HFF-Myc (cell line): ENCODE measurements around the gene PYGO2.
A peak's percentile ranks its signal among the peaks of the same experiment; 100 is the strongest.

Source experiments
- DNase-seq: peaks from one replicate; pipeline ENCODE4 v3.0.0-alpha.2; 2011; ENCODE audit warnings: low read depth; ENCODE audit errors: extremely low read depth
- H3K4me3 ChIP-seq: replicated peaks from 2 replicates; pipeline ENCODE4 v1.5.1; 2011; ENCODE audit warnings: low read depth, mild to moderate bottlenecking, control low read depth, low read length
- TF ChIP-seq, protein P1 (sequence below): IDR thresholded peaks from 2 replicates; pipeline ENCODE4 v1.5.1; 2012; ENCODE audit warnings: mild to moderate bottlenecking, low read depth, low read length, control low read depth; ENCODE audit errors: missing control alignments

PYGO2 gene

DNA sequence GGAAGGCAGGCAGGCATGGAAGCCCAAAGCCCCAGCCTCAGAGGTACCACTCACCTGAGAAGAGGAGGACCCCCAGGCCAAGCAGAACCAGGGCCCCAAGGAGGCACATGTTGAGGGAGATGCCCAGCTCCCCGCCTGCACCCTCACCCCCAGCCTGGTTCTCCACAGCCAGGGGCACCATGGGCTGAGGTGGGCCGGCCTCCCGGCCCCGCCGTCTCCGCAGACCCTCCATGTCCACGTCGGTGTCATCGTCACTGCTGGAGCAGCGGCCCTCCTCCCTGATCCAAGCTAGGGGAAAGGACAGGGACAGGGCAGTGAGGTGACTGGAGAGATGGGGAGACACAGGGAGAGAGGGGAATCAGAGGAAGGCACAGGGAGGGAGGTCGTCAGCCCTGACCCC lies 13.5 kb downstream of the PYGO2 start:
- no peak for DNase-seq
- no peak overlapping the region for H3K4me3 ChIP-seq
- TF ChIP-seq, protein P1, sequence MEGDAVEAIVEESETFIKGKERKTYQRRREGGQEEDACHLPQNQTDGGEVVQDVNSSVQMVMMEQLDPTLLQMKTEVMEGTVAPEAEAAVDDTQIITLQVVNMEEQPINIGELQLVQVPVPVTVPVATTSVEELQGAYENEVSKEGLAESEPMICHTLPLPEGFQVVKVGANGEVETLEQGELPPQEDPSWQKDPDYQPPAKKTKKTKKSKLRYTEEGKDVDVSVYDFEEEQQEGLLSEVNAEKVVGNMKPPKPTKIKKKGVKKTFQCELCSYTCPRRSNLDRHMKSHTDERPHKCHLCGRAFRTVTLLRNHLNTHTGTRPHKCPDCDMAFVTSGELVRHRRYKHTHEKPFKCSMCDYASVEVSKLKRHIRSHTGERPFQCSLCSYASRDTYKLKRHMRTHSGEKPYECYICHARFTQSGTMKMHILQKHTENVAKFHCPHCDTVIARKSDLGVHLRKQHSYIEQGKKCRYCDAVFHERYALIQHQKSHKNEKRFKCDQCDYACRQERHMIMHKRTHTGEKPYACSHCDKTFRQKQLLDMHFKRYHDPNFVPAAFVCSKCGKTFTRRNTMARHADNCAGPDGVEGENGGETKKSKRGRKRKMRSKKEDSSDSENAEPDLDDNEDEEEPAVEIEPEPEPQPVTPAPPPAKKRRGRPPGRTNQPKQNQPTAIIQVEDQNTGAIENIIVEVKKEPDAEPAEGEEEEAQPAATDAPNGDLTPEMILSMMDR: no peak

DNA sequence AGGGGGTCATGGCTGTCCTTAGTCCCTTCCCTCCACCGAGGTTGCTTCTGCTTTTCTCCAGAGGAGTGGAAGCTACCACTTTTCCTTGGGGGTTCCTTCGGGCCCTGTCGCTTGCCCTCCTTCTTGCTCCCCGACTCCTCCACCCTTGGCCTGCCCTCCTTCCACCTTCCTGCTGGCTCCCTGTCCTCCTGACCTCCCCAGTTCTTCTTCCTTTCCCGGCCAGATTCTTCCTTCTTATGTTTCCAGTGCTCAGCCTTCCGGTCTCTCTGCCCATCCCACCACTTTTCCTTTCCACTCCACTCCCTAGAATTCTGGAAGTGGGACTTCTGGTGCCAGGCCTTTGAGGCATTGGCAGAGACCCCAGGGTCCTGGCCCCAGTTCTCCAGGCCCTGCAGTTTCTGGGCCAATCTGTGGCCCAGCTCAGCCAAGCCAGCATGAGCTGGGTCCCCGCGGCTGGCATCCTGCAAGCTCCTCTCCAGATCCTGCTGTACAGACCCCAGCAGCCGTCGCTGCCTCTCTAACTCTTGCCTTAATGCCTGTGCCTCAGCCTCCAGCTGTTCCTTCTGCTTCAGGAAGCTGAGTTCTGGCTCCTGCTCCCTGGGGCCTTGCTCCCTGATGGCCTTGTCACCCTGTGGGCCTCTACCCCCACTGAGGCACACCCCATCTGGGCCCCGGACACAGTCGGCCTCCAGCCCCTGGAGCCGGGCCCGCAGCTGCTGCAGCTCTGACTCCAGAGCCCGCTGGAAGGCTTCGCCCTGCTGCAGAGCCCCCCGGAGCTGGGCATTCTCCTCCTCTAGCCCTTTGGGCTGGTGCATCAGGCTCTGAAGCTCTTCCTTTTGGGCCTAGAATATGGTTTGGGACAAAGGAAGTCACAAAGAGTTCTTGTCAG lies 15.4 kb downstream of the PYGO2 start:
- no peak for DNase-seq
- H3K4me3 ChIP-seq: no peak overlapping the region
- TF ChIP-seq, protein P1: no peak

DNA sequence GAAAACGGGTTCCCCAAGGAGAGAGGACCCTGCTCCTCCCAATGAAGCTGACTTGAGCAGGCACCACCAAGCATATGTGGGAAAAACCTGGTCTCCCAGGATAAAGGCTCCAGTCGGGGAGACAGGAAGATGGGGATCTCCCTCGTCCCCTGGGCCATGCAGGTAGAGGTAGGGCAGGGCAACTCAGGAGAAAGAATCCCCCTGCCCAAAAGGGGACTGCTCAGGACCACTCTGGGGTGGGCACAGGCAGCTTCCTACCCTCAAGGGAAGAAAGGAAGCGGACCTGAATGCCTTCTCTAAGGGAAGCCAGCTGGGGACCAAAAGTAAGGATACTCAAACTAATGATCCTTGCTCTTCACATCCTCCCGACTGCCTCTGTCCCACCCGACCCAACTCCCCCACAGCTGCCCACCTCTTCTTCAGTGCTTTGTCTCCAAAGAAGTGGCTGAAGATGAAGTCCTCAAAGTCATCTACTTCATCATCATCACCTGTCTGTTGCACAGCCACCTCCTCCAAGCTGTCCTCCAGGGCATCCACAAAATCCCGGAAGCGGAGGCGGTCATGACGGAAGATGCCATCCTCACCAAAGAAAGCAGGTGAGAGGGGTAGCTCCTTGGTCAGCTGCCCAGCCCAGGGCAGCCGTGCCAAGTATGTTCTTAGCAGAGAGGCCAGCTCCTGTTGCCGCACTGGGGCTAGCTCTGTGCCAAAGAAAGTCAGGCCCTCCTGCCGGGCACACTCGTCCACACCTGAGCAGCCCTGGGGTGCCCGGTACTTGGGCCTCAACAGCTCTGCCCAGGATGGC lies 16.2 kb downstream of the PYGO2 start:
- DNase-seq: no peak
- H3K4me3 ChIP-seq: no peak overlapping the region
- TF ChIP-seq, protein P1: no peak

DNA sequence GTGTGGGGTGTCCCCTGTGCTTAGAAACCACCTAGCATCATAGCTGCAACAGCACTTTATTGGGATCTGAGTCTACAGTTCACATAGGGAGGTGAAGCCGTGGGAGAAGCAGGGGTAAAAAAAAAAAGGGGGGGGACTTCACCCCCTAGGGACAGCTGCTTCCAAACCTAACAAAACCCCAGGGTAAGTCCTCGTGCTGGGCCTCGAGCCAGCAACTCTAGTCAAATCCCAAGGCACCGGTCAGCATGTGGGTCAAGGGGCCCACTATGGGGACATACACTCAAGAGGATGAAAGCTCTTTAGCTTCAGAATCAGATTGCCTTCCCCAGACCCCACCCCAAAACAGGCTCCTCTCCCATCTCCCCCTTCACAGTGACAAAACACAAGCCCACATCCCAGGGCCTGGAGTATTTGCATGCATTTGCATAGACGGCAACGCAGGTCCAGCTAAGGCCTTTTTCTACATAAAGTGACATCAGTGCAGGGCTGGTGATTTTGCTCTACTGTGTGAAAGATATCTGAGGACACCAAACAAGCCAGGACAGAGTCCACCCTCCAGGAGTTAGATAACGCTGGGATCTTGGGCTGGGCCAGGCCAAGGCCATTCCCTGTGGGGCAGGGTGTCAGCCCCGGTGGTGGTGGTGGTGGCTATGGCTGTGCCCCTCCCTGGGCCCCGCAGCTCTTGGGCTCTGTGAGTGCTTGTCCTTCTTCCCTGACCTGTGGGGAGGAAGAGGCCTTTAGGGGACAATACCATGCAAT lies 17.0 kb downstream of the PYGO2 start:
- TF ChIP-seq, protein P1: no peak
- no peak overlapping the region for H3K4me3 ChIP-seq
- no peak for DNase-seq

DNA sequence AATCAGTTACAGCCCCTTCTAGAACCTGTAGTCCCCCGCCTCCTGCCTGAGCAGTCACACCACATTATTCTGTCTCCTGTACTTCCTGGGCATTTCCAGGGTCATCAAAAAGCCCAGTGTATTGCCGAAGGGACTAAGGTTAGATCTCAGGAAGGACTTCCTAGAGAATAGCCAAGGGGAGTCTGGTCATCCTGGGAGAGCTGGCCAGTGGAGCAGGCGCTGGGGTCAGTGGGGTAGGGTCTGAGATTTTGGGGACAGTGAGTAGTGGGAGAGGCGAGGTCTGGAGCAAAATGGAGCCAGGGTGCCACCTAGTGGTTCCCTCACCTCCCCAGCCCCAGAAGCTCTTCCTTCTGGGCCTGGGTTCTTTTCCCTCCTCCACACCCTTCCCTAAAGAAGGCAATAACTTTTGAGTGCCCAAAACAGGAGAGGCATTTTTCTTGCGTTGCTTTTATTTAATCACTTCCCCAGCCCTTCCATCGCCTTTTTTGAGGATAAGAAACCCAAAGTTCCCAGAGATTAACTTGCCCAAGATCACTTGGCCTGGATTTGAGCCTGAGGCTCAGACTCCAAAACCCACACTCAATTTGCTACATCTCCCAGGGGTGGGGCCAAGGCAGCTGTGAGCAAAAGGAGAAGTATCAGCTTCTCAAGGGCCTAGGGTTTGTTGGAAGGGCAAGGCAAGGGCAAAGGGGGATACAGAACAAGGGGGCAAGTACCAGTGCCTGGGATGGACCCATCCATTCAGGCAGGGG lies 17.8 kb downstream of the PYGO2 start:
- no peak for DNase-seq
- no peak overlapping the region for H3K4me3 ChIP-seq
- TF ChIP-seq, protein P1: peak; percentile 87
